Stimulated activated CD4-positive, alpha-beta T cell treated with anti-CD3 and anti-CD28 coated beads, Interleukin-2, amount 100 ng/mL, for 4 hours (primary cell): ENCODE results near the gene CHAF1B.
"Not testable (repeated sequence)": the region's sequence is repeated elsewhere in the genome, so short reads cannot be mapped to it uniquely, and the experiment has no call there.

Source experiments
- DNase-seq: peaks from one replicate; pipeline ENCODE4 v3.0.0-alpha.2; 2020; ENCODE audit warnings: low read depth

CHAF1B gene

GRCh38 chr21:36385233-36386030 lies at the start of gene CHAF1B:
Gene CHAF1B (plus strand): TSS chr21:36385392. CDS start chr21:36386137, 745 bp downstream.
- peak; percentile 74 for DNase-seq

DNA sequence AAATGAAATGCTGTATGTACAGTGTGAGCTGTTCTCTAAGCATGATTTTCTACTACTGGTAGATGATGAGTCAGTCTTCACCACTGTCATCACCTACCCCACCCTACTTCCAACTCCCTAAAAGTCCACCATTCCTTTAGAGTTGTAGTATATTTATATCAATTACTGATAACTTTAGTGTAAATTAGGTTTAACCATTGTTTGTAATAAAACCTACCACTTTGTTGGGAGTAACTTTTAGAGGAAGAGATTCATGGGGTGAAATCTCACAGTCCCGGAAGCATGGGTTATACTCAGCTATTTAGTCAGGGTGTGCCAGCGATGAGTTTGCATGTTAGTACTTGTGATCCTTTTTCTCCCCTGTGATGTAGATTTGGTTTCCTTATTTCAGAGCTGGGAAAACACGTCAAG lies 48.1 kb upstream of the CHAF1B start:
- no peak for DNase-seq

- DNase-seq: no peak
Observed at GRCh38 chr21:36338975-36339374, 46.2 kb upstream of the CHAF1B start.

- DNase-seq: not testable (repeated sequence)
Observed at GRCh38 chr21:36342581-36342980, 42.6 kb upstream of the CHAF1B start.

DNA sequence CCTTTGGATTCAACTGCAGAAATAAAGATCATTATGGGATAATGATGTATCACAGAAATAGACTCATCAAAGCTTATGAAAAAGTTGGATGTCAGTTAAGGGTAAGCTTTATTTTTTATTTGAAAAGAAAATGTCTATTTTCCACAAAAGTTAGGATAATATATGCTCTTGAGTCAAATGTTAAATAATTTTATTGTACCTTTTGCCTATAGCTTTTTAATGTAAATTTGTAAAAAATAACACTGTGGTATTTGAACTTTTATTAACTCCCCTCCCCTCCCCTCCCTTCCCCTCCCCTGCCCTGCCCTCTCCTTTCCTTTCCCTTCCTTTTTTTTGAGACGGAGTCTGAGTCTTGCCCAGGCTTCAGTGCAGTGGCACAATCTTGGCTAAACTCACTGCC lies 40.3 kb upstream of the CHAF1B start:
- DNase-seq: no peak

DNA sequence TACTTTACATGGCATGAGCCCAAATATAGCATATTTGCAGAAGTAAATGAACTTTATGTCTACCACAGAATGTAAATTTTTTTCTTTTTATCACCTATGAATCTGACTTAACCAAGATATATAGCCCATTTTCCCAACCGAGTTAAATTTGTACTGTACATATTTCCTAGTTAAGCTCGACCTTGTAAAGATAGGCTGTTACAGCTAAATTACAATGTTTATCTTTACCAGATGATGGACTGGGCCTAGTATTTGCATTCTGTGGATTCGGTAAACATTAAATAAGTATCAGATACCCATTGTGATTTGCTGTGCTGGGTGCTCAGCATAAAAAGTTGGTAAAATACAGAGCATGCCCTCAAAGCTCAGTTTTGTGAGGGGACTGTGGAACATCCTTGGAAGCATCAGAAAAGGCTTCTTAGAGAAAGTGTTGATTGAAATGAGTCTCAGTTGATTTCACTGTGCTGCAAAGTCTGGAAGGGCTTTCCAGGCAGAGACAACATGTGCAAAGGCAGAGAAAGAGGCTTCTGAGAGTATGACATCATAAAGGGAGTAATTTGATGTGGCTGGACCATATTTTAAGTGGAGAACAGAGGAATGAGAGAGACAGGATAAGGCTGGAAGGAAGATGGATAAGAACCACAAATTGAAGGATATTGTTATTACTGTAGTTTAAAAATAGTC lies 37.8 kb upstream of the CHAF1B start:
- DNase-seq: no peak

DNA sequence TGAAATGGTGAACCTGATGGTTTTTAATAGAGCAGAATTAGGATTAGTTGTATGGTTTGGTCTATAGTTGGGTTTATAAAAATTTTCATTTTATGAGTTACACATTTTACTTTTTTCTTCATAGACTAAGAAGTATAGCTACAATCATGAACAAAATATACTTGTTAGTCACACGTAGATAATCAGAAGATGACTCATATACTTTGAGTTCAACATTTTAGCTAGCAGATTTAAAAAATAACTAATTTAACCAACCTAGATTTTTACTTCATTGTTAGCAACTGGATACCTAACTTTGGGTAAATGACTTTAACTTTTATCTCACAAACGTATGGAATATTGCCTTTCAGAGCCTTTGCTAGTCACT lies 37.2 kb upstream of the CHAF1B start:
- no peak for DNase-seq

DNA sequence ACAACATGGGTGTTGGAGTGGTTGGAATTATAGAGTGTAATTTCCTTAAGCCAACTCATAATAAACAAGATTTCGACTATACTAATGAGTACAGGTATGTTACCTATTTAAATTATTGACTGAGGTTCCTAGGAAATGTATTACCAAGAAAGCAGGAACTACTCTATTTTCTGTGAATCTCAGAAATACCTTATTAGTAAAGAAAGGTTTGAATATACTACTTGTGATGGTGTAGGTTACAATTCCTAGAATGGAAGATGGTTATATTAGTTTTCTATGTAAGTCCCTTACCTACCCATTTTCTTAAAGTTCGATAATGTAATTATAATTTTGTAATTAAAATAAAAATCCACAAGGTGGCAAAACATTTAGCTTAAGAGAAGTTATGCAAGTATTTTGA lies 35.9 kb upstream of the CHAF1B start:
- DNase-seq: no peak

- no peak for DNase-seq
Observed at GRCh38 chr21:36350282-36350910, 34.8 kb upstream of the CHAF1B start.

DNA sequence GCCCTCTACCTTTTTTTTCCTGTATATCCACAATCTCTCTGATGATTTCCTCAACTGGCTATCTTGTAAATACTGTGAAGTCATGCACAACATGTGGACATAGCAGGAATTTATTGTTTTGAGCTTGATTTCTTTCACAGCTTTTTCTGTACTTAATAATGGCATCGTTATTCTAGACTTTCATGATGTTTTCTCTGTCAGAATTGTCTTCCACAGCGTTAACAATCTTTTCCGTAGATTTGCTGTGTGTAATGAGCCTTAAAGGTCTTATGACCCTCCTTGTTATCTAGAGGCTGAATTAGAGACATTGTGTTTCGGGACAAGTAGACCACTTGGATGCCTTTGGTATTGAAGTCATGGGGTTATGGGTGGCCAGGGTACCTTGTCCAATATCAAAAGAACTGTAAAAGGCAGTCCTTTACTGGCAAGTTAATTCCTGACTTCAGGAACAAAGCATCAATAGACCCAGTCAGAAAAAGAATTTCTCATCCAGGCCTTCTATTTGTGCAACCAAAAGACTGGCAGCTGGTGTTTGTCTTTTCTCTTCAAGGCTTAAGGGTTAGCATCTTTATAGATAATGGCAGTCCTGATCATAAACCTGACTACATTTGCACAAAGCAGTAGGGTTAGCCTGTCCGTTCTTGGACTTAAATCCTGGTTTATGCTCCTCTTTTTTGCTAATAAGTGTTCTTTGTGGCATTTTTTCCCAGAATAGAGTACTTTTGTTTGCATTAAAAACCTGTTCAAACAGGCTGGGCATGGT lies 30.1 kb upstream of the CHAF1B start:
- DNase-seq: no peak

DNA sequence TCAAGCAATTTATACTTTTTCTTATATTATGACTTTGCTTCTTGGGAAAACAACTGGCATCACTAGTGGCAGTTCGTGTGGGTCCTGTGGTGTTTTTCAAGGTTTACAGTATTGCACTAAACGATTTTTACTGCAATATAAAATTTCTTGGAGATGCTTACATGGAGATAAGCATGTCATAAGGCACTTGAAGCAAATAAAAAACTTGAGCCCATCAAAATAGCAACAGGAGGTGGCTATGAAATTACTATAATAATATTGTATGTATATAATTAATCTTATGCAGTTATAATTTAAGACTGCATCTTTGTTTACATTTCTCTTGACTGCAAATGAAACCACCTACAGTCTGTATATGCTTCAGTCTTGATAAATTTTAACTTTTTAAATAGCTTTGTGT lies 29.3 kb upstream of the CHAF1B start:
- no peak for DNase-seq

GRCh38 chr21:36359185-36359584 lies 26.0 kb upstream of the CHAF1B start:
- no peak for DNase-seq

- no peak for DNase-seq
Observed at GRCh38 chr21:36369064-36369685, 16.0 kb upstream of the CHAF1B start.

- DNase-seq: no peak
Observed at GRCh38 chr21:36375994-36376393, 9.2 kb upstream of the CHAF1B start.

GRCh38 chr21:36377391-36377842 lies 7.8 kb upstream of the CHAF1B start:
- DNase-seq: no peak

GRCh38 chr21:36379251-36379650 lies 5.9 kb upstream of the CHAF1B start:
- no peak for DNase-seq

DNA sequence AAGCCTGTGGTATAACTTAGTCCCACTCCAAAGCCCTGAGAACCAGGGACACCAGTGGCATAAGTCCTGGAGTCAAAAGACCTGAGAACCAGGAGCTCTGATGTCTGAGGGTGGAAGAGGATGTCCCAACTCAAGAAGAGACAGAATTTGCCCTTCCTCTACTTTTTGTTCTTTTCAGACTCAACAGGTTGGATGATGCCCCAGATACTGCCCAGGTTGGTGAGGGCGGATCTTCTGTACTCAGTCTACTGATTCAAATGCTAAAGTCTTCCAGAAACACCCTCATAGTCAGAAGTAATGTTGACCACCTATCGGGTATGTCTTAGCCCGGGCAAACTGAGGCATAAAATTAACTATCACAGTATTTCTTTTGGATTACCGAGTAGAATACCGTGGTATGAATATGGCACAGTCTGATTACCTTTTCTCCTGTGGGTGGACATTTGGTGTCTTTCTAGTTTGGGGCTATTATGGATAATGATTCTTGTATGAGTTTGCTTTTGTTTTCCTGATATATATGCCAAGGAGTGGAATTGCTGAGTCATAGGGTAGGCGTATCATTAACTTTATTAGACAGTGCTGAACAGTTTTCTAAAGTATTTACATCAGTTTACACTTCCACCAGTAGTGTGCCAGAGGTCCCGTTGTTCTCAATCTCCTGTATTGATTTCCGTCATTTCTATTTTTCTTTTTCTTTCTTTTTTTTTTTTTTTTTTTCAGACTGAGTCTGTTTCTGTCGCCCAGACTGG lies 3.2 kb upstream of the CHAF1B start:
- no peak for DNase-seq

DNA sequence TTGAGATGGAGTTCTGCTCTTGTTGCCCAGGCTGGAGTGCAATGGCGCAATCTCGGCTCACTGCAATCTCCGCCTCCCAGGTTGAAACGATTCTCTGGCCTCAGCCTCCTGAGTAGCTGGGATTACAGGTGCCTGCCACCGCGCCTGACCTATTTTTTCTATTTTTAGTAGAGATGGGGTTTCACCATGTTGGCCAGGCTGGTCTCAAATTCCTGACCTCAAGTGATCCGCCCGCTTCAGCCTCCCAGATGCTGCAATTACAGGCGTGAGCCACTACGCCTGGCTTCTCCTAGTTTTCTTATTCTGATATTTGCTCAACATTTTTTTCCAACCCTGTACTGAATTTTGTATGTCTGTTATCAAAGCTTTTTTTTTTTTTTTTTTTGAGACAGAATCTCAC lies 2.5 kb upstream of the CHAF1B start:
- not testable (repeated sequence) for DNase-seq

DNA sequence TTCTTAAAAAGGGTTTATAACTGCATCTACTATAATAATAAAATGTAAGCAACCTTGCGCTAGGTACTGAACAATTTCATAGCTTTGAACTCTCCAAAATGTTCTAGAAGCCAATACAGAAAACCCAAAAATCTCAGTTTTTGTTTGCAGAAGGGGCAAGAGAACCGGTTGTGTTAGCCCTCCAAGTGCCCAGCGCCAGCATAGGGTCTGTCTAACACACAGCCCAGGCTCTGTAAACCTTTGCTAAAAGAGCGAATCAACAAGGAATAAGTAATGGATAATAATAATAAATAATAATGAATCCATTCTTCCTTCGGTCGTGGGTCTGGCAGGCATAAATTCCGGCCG lies 333 bp upstream of the CHAF1B start:
- DNase-seq: no peak

GRCh38 chr21:36386031-36386642 lies 945 bp downstream of the CHAF1B start:
- DNase-seq: no peak

GRCh38 chr21:36388096-36388495 lies 2.9 kb downstream of the CHAF1B start:
- no peak for DNase-seq
